HG03095 (cell line): Measurements from ENCODE around the gene SNTG2.
"Not testable (repeated sequence)": the region's sequence is repeated elsewhere in the genome, so short reads cannot be mapped to it uniquely, and the experiment has no call there.

ENCODE experiments used
- ATAC-seq: cut with Tn5 transposase; IDR thresholded peaks from one replicate; pipeline ENCODE4 v1.9.1; 2021; ENCODE audit warnings: moderate library complexity; ENCODE audit not compliant: unreplicated experiment

Gene SNTG2

DNA sequence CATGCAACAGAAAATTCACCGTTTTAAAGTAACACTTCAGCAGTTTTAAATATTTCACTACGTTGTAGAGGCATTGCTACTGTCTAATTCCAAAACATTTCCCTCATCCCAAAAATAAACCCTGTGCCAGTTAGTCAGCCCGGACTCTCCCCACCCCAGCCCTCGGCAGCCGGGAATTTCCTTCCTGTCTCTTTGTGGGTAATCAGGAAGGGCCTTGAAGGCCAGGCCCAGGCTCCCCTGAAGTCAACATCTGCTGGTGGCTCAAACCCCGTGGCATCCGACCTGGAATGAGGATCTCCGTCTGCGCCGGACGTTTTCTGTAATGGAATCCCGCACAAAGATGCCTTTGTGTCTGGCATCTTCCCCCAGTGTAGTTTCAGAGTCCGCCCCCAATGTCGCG is 219.6 kb downstream of the SNTG2 start:
- ATAC-seq, result no peak

DNA sequence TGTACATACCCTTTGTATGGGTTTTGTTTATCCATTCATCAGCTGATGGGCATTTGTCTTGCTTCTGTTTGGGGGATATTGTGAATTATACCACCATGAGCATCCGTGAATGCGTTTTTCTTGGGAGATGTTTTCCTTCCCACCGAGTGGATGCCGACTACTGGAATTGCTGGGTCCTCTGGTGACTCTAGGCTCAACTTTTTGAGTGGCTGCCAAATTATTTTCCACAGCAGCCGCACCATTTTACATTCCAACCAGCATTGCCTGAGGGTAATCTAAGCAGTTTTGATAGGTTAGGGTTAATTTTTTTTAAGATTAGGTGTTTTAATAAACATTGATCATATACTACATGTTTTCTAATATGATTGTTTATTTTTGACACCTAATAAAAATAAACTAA is 220.1 kb downstream of the SNTG2 start:
- ATAC-seq, result no peak

DNA sequence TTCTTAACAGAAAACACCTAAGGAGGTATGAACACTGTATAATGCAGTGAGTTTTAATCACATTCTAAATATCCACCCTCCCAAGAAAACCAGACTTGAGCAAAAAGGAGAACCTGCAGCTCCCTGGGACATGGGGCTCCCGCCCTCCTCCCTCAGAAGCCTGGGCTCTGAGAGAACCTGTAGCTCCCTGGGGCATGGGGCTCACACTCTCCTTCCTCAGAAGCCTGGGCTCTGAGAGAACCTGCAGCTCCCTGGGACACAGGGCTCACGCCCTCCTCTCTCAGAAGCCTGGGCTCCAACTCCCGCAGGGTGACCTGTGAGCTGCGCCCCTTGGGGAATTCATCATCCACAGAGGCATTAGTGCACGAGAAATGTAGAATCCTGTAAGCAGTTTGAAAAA is 222.9 kb downstream of the SNTG2 start:
- ATAC-seq, result no peak

DNA sequence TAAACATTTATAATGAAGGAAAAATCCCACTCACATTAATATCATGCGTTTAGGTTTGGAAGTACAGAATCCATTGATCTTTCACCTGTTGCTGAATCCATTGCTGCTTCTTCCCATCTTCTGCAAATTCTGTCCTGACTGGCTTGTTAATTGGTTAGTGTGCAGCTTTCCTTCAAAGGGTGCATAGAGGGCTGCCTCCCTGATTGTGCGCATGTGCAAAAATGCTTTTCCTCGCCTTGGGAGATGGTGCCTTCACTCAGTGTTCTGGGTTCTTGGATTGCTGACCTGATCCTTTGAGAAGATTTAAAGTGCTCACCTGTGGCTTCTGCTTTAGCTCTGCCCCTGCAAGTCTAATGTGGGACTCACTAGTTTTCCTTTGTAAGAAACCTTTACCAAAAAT is 231.2 kb downstream of the SNTG2 start:
- no peak for ATAC-seq

DNA sequence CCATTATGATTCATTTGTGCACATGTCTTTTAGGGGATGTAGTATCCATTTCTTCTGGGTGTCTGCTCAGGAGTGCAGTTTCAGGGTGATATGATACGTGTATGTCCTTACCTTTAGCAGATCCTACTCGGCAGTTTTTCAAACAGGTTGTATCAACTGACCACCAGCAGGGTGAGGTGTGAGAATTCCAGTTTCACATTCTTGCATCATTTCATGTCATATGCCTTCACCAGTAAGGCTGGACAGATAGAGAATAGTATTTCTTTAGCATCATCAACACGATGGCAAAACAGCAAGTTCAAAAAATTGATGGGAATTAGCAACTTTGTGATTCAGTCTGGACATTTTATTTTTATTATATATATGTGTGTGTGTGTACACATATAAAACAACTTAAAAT is 232.7 kb downstream of the SNTG2 start:
- ATAC-seq, result no peak

DNA sequence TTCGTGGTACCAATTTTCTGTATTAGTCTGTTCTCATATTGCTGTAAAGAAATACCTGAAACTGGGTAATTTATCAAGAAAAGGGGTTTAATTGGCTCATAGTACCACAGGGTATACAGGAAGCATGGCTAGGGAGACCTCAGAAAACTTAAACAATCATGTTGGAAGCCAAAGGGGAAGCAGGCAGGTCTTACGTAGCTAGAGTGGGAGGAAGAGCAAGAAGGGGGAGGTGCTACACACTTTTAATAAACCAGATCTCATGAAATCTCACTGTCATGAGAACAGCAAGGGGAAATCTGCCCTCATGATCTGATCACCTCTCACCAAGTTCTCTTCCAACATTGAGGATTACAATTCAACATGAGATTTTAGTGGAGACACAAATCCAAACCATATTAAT is 235.8 kb downstream of the SNTG2 start:
- no peak for ATAC-seq

DNA sequence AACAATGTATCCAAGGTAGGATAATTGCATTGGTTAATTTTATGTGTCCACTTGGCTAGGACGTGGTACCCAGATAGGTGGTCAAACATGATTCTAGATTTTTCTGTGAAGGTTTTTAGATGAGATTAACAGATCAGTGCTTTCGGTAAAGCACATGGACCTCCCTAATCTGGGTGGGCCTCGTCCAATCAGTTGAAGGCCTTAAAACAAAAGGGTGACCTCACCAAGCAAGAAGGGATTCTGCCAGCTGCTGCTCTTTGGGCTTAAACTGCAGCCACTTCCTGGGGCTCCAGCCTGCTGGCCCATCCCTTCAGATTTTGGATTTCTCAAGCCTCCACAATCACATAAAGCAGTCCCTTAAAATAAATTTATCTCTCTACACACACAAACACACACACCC is 236.5 kb downstream of the SNTG2 start:
- ATAC-seq, result no peak

DNA sequence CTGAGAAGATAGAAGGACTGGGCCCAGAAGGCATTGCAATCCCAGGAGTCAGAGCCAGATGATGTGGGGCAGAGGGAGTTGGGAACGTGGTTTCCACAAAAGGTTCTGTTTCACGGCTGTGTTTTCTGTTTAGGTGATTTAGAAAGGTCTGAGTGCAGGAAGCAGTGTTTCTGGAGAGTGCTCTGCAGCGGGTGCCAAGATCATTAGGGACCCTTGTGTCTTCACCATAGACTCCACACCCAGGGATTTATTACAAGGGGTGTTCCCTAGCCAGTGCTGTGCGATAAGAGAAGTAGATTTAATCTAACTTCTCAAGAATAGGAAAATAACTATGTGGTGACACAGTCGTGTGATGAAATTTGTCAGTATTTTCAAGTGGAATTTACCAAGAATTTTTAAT is 241.5 kb downstream of the SNTG2 start:
- ATAC-seq, result no peak

DNA sequence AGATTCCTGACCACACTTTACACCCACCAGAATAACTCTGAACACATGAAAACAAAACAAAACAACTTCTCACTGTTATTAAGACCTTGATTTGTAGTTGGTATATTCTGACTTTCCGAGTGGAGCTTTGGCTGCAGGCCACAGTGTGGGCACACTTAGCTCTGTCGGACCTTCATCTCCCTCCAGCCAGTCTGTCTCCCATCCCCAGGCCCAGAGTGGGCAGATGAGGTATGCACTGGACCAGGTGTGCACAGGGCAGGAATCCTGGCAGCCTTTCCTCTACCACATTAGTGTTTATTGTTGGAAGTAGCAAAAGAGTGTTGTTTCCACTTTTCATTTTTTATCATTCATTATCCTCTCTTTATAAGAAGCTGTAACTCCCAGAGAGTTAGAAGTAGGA is 243.2 kb downstream of the SNTG2 start:
- no peak for ATAC-seq

DNA sequence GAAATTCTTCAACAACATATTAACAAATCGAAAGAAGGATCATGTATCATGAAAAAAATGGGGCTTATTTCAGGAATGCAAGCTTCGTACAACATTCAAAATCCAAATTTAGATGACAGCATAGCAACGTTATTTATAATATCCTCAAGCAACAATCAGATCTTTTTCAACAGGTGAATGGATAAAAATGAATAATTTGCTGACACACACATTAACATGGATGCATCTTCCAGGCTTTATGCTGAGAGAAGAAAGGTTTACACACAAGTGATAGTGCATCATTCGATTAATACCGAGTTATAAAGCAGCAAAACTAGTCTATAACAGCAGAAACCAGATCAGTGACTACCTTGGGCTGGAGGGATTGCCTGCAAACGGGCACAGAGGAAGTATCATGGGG is 253.1 kb downstream of the SNTG2 start:
- no peak for ATAC-seq

DNA sequence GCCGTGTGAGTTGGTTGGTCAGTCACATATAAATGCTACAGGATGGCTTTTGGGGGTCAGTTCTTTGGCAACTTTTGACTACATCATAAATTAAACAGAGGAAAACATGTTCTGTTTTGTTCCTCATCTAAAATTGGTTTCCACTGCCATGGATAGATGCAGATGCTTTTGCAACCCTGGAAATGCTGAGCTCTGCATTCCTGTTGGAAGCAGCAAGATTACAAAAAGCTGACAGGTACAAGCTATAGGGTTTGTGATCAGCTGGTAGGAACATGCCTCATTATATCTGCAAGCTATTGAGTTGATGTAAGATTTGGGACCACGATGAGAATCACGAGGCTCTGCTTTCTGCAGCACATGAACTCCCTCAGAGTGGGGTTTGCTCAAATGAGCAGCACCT is 255.2 kb downstream of the SNTG2 start:
- no peak for ATAC-seq

DNA sequence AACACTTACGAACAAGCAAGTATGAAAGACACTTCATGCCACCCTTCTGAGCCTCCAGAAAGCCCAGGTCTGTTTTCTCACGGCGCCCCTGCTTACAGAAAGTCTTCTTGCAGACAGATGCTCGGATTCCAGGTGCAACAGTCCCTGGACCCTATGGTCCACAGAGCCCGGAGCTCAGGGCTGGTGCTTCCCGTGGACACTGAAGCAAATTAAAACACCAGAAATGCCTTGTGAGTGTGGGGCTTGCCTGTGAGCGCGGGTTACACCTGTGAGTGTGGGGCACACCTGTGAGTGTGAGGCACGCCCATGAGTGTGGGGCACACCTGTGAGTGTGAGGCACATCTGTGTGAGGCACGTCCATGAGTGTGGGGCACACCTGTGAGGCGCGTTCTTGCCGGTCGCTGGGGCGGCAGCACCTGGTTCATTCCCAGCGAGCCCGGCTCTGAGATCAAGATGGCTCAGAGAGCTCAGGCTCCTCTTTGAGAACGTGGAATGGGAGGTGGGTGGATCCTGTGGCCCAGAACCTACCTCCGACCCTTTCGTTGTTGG is 257.4 kb downstream of the SNTG2 start:
- no peak for ATAC-seq

DNA sequence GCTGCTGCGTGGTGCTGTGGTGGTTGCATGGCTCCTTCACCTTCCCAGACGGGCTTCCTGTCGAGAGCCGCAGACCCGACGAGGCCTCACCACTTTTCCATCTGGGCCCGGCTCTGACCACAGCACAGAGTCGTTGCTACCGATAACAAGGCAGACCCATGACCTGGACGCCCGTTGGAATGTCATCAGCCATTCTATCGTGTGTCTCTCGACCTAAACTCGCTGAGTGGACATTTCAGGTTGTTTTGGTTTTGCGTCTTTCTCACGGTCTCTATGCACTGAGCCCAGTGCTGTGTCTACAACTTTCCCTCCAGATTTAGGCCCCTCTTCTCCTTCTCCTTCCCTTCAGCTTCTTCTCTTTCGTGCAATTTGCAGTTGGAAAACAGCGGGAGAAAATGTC is 257.9 kb downstream of the SNTG2 start:
- no peak for ATAC-seq

DNA sequence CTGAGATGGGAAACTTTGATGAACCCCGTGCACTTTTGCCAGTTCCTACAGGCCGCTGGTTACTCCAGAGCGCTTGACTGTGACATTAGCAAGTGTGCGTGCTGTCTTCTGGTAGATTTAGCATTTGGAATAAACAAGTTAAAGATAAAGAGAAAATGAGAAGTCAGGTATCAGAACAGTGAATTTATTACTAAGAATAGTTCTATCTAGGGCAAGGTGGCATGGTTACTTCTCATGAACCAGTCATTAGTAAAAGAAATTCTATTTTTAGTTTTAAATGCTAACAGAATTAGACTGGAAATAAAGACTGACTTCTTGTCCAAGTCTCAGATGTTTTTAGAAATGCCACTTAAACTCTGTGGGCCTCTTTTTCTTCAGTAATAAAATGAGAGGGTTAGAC is 258.6 kb downstream of the SNTG2 start:
- no peak for ATAC-seq

DNA sequence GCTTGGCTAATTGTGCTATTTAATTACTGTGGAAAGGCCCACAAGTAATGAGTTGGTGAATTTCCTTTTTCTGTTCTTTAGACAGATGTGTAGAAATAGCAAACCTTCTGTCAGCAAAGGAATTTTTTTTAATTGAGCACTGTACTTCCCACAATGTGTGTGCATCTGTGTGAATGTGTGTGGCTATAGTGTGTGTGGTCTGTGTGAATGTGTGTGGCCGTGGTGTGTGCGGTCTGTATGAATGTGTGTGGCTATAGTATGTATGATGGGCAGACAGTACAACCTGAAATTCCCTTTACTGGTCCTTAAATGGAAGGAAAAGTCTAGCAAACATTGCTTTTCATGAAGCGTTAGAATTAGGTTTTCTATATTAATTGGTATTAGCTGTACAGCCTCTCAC is 259.1 kb downstream of the SNTG2 start:
- no peak for ATAC-seq

DNA sequence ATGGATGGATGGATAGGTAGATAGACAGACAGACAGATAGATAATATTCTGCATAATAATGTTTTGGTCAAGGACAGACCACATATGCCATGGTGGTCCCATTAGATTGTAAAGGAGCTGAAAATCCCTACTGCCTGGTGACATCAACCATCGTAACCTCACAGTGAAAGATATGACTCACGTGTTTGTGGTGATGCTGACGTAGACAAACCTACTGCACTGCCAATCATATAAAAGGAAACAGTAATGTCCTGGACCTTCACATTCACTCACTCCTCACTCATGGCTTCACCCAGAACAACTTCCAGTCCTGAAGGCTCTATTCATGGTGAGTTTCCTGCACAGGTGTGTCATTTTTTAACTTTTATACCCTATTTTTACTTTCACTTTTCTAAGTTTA is 259.7 kb downstream of the SNTG2 start:
- ATAC-seq, result no peak

DNA sequence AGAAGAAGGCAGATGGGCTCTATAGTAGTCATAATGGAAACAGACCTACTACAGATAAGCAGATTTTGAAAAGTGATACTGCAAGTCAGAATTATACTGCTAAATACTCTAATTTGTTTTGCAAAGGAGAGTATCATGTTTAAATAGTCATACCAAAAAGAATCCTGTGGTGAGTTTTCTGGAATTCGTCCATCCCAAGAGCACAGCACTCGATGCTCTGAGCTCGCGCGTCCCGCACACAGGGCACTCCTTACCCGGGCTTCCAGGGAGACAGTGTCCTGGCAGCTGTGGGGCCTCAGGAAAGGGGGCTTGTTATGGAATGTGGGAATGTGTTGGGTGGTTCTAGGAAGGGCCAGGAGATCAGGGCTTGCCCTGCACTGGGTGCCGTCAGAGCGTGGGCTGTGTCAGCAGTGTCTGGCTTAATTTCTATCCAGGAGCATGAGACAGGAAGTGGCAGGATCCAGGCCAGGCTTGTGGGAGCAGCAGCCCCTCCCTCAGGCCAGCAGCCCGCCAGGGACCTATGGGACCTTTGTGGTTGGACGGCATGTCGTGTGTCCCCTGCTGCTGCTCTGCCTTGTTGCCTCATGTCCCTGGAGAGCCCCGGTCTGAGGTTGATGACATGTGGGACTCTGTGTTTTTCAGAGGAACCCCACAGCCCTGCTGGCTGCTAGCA is 269.4 kb downstream of the SNTG2 start:
- ATAC-seq, result no peak

DNA sequence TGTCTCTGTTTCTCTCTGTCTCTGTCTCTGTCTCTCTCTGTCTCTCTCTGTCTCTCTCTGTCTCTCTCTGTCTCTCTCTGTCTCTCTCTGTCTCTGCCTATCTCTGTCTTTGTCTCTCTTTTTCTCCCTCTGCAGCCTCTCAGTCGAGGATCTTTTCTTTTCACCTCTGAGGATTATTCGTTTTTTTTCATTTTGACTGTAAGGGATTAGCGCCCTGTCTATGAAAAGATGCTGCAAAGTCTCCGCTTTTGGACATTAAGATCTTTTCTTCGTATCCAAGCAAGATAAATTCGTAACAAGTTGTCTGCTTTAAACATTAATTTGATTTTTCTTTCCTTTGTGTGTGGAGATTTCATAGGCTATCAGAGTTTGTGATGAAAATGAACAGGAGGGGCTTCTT is 271.4 kb downstream of the SNTG2 start:
- no peak for ATAC-seq

DNA sequence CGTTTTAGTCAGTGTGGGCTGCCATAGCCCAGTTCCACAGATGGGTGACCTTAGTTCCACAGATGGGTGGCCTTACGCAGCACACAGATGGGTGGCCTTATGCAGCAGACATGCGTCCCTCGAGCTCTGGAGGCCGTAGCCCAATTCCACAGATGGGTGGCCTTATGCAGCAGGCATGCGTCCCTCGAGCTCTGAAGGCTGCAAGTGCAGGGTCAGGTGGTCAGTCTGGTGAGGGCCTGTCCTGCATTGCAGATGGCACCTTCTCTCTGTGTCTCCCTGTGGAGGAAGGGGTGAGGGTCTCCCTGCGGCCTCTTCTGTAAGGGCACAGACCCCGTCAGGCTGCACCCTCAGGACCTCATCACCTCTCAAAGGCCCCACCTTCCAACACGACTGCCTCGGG is 273.1 kb downstream of the SNTG2 start:
- ATAC-seq, result no peak

DNA sequence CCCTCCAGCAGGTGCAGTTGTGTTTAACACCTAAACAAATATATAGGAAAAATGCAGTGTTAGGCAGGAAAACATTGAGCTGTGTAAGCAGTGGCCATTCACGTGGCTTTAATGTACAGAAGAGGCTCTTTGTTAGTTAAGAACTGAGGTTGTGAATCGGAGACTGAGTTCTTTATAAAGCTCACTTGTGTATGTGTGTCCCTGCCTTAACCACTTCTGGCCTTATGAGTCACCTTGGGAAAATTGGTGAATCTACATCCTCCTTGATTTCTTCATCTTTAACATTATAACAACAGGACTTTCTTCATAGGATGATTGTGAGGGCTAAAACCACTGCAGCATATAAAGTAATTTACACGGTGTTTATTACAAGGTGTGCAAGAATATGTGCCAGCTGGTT is 274.3 kb downstream of the SNTG2 start:
- ATAC-seq, result no peak

DNA sequence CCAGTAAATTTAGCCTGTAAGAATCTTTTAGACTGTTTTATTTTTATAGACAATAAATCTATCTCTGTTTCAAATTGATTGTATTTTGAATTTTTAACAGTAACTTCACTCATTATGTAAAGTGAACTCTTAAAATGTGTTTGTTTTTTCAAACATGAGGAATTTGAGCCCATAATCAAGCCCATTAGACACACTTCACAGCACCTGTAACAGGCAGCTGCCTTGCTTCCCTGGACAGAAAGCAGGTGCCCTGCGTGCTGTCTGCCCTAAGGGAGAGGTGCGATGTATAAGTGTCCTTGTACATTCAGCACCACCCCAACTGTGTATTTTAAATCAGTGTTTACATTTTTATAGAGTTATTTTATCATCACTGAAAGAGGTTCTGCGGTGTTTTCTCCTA is 276.1 kb downstream of the SNTG2 start:
- no peak for ATAC-seq

DNA sequence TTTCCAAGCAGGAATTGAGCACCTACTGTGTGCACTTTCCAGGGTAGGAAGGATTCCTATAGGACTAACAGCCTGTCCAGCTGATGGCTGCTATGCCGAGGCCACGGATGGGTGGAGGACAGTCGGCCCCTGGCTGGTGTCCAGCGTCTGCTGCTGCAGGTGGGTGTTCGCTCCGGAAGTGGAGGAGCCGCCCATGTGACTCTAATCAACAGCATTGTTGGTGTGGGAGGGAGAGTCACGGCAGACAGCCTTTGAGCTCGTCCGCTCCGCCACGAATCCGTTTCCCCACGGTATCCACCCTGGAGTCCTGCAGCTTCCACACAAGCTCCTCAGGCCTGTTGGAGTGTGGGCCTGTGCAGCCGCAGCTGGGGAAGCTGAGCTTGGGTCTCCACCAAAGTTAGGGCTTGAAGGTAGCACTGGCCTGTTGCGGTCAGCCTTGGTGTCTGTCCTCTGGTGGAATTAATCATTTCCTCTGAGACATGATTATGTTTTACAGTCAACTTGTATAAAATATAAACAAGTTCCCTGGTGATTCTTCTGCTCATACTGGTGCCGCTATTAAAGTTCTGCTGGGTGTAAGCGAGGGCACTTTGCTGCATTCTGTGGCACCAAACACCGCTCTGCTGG is 276.7 kb downstream of the SNTG2 start:
- no peak for ATAC-seq

DNA sequence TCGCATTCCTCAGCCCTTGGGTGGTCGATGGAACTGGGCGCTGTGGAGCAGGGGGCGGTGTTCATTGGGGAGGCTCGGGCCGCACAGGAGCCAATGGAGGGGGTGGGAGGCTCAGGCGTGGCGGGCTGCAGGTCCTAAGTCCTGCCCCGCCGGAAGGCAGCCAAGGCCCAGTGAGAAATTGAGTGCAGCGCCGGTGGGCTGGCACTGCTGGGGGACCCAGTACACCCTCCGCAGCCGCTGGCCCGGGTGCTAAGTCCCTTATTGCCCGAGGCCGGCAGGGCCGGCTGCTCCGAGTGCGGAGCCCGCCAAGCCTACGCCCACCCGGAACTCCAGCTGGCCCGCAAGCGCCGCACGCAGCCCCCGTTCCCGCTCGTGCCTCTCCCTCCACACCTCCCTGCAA is 278.9 kb downstream of the SNTG2 start:
- not testable (repeated sequence) for ATAC-seq
